ENCODE data around the gene PRKACA. TPM values are rescaled to one million over a fixed set of nuclear protein-coding genes. Genes with fewer than 3 reads are reported as not detected.

PRKACA gene
- total RNA-seq, result 494 TPM
- long read RNA-seq, transcript PRKACA-201 (10 exons, 2,677 nt), result major isoform, 22 of 118 reads
- long read RNA-seq, partial matches to known transcripts, result 7 of 118 reads
- long read RNA-seq, other reads (novel, unspliced or antisense), result 89 of 118 reads

- DNase-seq (ENCODE audit: missing footprints) (peak; percentile 100), ATAC-seq (peak; percentile 90)
- intact Hi-C loops (cut with DNase I), result loop anchor here (5.0 kb wide), 1 partner anchor 35 kb away; no protein-coding TSS in a partner anchor
Observed at GRCh38 chr19:14117668-14118164, at the start of gene PRKACA. PRKACA (minus strand) TSS chr19:14117762; CDS start chr19:14117547, 215 bp downstream.

DNA sequence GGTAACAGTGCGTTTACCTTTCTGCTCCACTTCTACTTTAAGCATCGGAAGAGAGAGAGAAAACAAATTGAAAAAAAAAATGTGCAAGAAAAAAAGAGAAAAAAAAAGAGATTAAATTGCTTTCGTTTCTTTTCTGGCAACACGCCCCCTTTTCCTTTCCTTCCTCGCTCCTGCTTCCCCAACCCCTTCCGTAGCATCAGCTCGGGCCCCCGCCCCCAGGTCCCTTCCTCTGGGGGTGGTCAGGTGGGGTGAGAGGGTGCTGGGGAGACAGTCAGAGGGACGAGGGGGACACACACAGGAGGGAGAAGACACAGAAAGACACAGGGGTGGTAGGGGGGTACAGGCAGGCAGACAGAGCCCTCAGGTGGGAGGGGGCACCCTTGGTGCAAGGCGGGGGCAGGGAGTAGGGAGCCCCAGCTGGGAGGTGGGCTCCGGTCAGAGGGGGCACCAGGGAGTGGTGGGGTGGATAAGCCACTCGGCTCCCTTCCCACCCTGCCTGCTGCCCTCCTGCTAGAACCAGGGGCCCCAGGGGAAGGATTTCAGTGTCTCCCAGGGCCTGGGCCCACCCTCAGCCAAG is 49.5 kb upstream of the PRKACA start:
- DNase-seq (ENCODE audit: missing footprints) (no peak), ATAC-seq (no peak)
- intact Hi-C loops (cut with DNase I), result no loop called here

GRCh38 chr19:14165990-14166830 is 48.6 kb upstream of the PRKACA start:
- intact Hi-C loops (cut with DNase I), result no loop called here
- no peak for ATAC-seq
- no peak for DNase-seq (ENCODE audit: missing footprints)

DNA sequence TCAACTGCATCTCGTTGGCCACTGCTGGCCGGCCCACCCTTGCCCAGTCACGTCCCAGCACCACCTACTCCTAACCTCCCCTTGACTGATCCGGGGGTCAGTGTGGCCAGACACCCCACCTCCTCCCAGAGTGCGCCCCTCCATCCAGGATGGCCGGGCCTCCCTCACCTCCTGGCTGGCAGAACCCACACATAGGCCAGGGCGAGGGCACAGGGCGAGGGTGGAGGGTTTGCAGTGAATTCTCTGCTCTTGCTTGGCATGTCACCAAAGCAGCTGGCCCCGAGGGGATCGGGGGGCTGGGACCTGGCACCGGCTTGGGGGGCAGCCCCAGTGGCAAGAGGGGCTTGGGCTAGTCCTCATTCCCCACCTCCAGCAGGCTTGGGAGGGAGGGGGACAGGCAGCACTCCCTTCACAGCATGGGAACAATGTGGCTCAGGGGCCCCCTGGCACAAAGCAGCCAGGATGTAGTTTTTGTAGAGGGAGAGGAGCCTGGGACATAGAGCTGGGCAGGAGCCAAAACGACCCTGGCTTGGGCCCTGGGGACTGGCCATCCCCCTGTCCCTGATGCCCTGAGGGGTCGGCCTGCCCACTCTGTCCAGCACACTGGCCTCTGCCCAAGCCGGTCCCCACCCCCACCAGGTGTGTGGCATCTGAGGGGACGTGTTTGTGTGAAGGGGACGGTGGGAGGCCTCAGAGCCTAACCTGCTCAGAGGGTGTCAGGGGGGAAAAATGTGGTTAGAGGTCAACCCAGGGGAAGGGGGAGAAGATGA is 47.3 kb upstream of the PRKACA start:
- no peak for ATAC-seq
- no peak for DNase-seq (ENCODE audit: missing footprints)
- intact Hi-C loops (cut with DNase I), result no loop called here

DNA sequence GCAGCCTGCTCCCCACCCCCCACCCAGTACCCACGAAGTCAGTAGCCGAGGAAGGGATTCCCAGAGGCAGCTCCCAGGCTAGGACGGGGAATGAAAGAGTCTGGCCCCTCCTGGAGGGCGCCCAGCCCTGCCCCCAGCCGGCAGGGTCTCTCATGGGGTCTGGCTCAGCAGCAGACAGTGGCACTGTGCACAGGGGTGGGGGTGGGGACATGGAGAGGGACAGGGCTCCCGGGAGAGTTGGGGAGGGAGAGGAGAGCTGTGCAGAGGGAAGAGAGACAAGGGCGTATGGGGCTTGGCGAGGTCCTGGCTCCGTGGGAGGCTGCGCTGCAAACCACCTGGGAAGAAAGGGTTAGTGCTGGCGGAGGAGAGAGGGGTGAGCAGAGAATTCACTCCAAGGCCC is 46.5 kb upstream of the PRKACA start:
- DNase-seq (ENCODE audit: missing footprints) (no peak), ATAC-seq (no peak)
- intact Hi-C loops (cut with DNase I), result no loop called here

DNA sequence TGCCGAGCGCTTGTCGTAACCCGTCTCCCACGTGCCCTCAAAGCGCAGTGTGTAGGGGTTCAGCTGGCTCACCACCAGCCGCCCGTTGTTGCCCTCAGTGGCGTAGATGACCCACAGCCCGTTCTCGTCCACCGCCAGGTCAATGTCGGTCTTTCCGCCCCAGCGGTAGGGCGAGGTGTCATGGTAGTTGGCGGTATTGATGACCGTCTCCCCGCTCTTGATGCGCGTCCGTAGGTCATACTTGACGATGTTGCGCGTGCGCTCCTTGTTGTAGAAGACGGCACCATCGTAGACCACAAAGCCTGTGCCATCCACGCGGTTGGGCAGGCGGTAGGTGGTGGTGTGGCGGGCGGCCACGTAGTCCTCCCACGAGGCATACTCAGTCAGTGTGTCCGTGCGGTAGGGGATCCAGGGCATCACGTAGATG is 45.3 kb upstream of the PRKACA start:
- DNase-seq (ENCODE audit: missing footprints) (no peak), ATAC-seq (no peak)
- intact Hi-C loops (cut with DNase I), result no loop called here

- no peak for DNase-seq (ENCODE audit: missing footprints)
- intact Hi-C loops (cut with DNase I), result no loop called here
- no peak for ATAC-seq
Observed at GRCh38 chr19:14161305-14161704, 43.7 kb upstream of the PRKACA start.

GRCh38 chr19:14160017-14160703 is 42.6 kb upstream of the PRKACA start:
- DNase-seq (ENCODE audit: missing footprints), result no peak
- intact Hi-C loops (cut with DNase I), result no loop called here
- no peak for ATAC-seq

DNA sequence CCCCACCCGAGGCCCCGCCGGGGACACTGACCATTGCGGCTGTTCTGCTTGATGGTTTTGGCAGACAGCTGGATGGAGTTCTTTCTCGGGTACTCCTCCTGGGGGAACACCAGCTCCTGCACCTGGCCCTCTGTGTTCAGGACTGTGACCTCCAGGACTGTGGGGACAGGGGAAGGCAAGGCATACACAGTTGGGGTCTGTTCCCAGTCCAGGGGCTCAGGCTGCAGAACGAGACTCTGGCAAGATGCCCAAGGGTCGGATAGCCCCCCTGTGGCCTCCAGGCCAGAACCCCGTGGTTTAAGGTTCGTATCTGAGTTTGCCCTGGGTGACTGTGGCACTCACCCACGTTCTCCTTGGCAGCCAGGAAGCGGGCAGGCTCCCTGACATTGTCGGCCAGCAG is 41.5 kb upstream of the PRKACA start:
- intact Hi-C loops (cut with DNase I), result no loop called here
- no peak for DNase-seq (ENCODE audit: missing footprints)
- no peak for ATAC-seq

GRCh38 chr19:14158276-14159023 is 40.9 kb upstream of the PRKACA start:
- DNase-seq (ENCODE audit: missing footprints) (no peak), ATAC-seq (no peak)
- intact Hi-C loops (cut with DNase I), result no loop called here

DNA sequence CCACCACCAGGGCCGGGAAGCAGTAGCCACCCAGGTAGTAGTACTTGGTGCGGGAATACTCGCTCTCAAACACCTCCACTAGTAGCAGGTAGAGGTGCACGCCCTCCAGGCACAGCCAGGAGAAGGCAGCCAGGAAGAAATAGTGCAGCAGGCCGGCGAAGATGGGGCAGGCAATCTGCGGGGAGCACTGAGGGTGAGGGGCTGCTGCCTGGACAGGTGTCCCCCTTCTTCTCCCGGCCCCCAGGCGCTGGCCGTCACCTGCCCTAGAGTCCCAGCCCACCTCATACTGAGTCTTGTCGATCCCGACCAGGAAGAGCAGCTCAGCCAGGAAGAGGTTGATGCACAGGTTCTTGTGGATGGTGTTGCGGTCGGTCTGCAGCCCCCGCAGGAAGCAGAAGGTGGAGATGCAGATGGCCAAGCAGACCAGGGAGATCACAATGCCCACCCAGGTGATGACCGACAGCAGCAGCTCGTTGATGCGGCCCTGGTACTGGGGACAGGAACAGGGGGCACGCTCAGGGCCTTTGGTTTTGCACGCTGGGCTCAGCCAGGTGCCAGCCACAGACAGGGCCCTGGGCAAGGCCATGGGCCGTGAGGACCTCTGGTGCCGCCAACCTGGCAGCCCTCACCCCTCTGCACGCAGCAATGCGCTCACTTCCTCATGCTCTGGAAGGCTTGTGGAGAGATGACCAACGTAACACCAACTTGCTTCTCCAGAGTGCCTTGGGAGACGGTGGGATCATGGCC is 39.6 kb upstream of the PRKACA start:
- DNase-seq (ENCODE audit: missing footprints) (no peak), ATAC-seq (no peak)
- intact Hi-C loops (cut with DNase I), result no loop called here

DNA sequence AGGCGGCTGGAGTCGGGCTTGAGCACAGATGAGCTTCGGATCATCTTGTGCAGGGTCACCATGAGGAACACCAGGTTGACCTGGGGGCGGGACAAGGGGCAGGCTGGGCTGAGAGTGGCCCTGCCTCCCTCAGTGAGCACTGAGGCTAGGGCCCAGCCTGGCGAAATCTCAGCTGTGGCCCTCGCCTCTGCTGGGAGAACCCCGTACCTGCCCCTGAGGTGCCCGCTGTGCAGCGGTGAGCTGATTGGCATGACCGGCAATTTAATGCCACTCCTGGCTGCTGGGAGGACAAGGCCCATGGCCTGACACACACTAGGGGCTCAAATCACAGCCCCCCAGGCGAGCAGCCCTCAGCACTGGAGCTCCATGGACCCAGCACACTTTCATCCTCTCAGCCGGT is 38.6 kb upstream of the PRKACA start:
- ATAC-seq (no peak), DNase-seq (ENCODE audit: missing footprints) (no peak)
- intact Hi-C loops (cut with DNase I), result no loop called here

DNA sequence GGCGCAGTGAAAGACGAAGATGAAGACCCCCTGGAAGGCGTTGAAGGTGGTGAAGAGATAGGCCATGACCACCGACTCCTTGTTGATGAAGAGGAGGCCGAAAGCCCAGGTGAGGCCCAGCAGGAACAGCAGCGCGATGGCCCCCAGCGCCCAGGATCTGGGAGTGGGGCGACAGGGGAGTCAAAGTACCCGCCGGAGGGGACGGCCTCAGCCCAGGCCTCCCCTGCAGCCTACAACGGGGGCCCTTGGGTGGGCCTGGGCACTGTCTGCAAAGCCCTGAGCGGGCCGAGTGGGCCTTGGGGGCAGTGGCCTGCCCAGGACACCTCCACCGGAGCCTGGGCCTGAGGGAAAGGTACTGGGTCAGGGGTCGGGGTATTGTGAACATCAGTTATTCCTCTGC is 37.8 kb upstream of the PRKACA start:
- DNase-seq (ENCODE audit: missing footprints) (no peak), ATAC-seq (no peak)
- intact Hi-C loops (cut with DNase I), result no loop called here

DNA sequence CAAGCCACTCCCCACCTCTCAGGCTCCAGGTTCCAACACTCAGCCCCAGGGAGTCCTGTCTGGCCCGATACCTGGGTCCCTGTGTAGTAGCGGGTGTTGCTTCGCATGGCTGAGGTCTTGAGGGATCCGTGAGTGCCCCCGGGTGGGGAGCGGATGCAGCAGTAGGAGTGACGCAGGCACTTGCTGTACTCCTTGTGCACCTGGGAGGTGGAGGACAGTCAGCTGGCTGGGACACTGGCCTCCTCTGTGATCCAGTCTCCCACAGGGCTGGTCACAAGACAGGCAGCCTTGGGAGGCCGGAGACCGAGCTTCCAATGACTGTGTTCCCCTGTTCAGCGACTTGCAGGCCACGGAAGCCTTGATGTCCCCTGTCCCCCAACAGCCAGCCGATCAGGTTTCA is 35.2 kb upstream of the PRKACA start:
- intact Hi-C loops (cut with DNase I), result no loop called here
- DNase-seq (ENCODE audit: missing footprints) (no peak), ATAC-seq (no peak)

- ATAC-seq (no peak), DNase-seq (ENCODE audit: missing footprints) (no peak)
- intact Hi-C loops (cut with DNase I), result no loop called here
Observed at GRCh38 chr19:14150770-14151661, 33.5 kb upstream of the PRKACA start.

DNA sequence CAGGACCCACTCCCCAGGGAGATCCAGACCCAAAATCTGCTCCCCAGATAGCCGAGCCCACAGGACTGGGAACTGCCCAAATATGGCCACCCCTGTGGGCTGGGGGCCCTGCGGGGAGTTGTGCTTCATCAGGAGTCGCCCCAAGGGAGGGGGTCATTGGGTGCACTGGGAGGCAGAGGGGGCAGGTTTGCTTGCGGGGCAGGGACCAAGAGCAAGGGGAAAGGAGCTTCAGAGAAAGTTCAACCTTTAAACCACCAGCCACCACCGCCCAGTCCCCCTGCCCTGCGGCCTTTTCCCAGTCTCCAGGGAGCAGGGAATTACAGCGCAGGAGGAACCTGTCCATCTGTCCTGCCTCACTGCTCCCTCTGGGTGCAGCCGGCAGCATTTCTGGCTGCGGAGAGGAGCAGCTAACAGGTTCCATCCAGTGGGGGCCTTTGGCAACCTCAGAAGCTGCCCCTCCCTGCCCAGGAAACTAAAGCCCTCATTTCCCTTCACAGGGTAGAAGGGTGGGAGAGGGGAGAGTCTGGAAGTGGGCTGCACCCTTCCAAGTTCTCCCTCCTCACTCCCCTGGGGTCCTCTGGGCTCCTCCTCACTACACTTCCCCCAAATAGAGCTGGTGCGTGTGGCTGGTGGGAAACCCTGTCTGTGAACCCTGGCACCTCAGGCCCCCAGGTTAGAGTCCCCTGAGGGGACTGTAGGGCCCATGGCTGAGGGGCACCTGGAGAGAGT is 32.6 kb upstream of the PRKACA start:
- intact Hi-C loops (cut with DNase I), result no loop called here
- ATAC-seq (no peak), DNase-seq (ENCODE audit: missing footprints) (no peak)
